GM12878 (cell line): ENCODE measurements around the gene ERC1. TPM values are rescaled to one million over a fixed set of nuclear protein-coding genes. Genes with fewer than 3 reads are reported as not detected.
"Not testable (repeated sequence)": the region's sequence is repeated elsewhere in the genome, so short reads cannot be mapped to it uniquely, and the experiment has no call there.

Source experiments
- ATAC-seq: fragments of 200-7000 bp; cut with Tn5 transposase; 3 replicates; pipeline ENCODE4 v1.9.1; 2020; ENCODE audit warnings: mild to moderate bottlenecking, moderate library complexity
- BruUV-seq: library from RNA; stranded (reverse); fragments of 400-500 nt; replicated peaks from 2 replicates; lab custom pipeline; 2021; lab: Mats Ljungman, UMichigan
- CTCF ChIA-PET: fragments of 300-600 bp; sonication (Branson Sonifier 250); formaldehyde crosslinking; extraction: SDS; loops from one replicate; lab custom pipeline; 2021; ENCODE audit warnings: inconsistent platforms; lab: Yijun Ruan, JAX
- POLR2A ChIA-PET: fragments of 350-600 bp; formaldehyde crosslinking; extraction: SDS; loops from one replicate; lab custom pipeline; 2021; ENCODE audit warnings: inconsistent platforms; lab: Charles Lee
- RAD21 ChIA-PET: fragments of 300-600 bp; sonication (Branson Sonifier 250); formaldehyde crosslinking; loops from one replicate; lab custom pipeline; 2023; ENCODE audit warnings: antibody characterized with exemption; ENCODE audit not compliant: unreplicated experiment; lab: Charles Lee
- SMC1A ChIA-PET: fragments of 300-600 bp; sonication (Branson Sonifier 250); formaldehyde crosslinking; loops from one replicate; lab custom pipeline; 2023; ENCODE audit not compliant: unreplicated experiment, uncharacterized antibody; lab: Charles Lee
- DNase-seq: peaks from one replicate; pipeline ENCODE4 v3.0.0-alpha.2; 2011; ENCODE audit warnings: low read depth, low spot score
- FAIRE-seq: peaks from 3 replicates; lab custom pipeline; 2011; peaks lifted over from hg19 to GRCh38; lab: Jason Lieb, UNC
- H2AFZ ChIP-seq: 2 replicates; pipeline ENCODE4 v1.6.0; 2011; ENCODE audit warnings: low read depth, low read length, control low read depth; ENCODE audit not compliant: control insufficient read depth
- H3K27ac ChIP-seq: 2 replicates; pipeline ENCODE4 v1.5.1; 2011; ENCODE audit warnings: control low read depth; ENCODE audit not compliant: control insufficient read depth, insufficient read depth
- H3K27me3 ChIP-seq, 2 experiments: replicated peaks in 1 of 2; 2 replicates each; pipeline versions ENCODE4 v1.6.0 to v1.6.1; 2011; ENCODE audit warnings: low read length in 1 of 2; ENCODE audit not compliant: control insufficient read depth in 2 of 2, insufficient read depth in 2 of 2
- H3K36me3 ChIP-seq, 2 experiments: 2 replicates each; pipeline ENCODE4 v1.5.1; 2011; ENCODE audit warnings: low read length in 1 of 2; ENCODE audit not compliant: control insufficient read depth in 2 of 2, insufficient read depth in 2 of 2
- H3K4me1 ChIP-seq: 2 replicates; pipeline ENCODE4 v1.6.1; 2011; ENCODE audit warnings: mild to moderate bottlenecking, low read length, moderate library complexity, mixed read lengths; ENCODE audit not compliant: control insufficient read depth, insufficient read depth
- H3K4me2 ChIP-seq: 2 replicates; pipeline ENCODE4 v1.6.0; 2011; ENCODE audit warnings: control low read depth; ENCODE audit not compliant: control insufficient read depth, insufficient read depth
- H3K4me3 ChIP-seq: fragments of 200-600 bp; sonication (generic); 2 replicates; pipeline ENCODE4 v1.5.1; 2016
- H3K79me2 ChIP-seq: 2 replicates; pipeline ENCODE4 v1.6.0; 2011; ENCODE audit warnings: low read length; ENCODE audit not compliant: control insufficient read depth, insufficient read depth
- H3K9ac ChIP-seq: 2 replicates; pipeline ENCODE4 v1.8.0; 2011; ENCODE audit warnings: low read length, control low read depth, mixed read lengths; ENCODE audit not compliant: control insufficient read depth, insufficient read depth
- H3K9me3 ChIP-seq: replicated peaks from 3 replicates; pipeline ENCODE4 v1.5.1; 2011; ENCODE audit warnings: mild to moderate bottlenecking, low read length; ENCODE audit not compliant: control insufficient read depth, insufficient read depth
- H4K20me1 ChIP-seq: 2 replicates; pipeline ENCODE4 v1.6.0; 2011; ENCODE audit not compliant: control insufficient read depth, insufficient read depth
- EZH2 ChIP-seq: IDR thresholded peaks from 2 replicates; pipeline ENCODE4 v1.6.1; 2012; ENCODE audit warnings: low read depth, mild to moderate bottlenecking, control low read depth, inconsistent platforms, low read length, borderline replicate concordance; ENCODE audit not compliant: control insufficient read depth
- FOXM1 ChIP-seq: IDR thresholded peaks from 2 replicates; pipeline ENCODE4 v1.6.1; 2012; ENCODE audit warnings: low read depth, mild to moderate bottlenecking, inconsistent platforms, low read length, moderate library complexity
- JUNB ChIP-seq: IDR thresholded peaks from 2 replicates; pipeline ENCODE4 v1.6.1; 2016; ENCODE audit warnings: antibody characterized with exemption, mild to moderate bottlenecking
- JUND ChIP-seq: IDR thresholded peaks from 2 replicates; pipeline ENCODE4 v1.6.1; 2012; ENCODE audit warnings: low read depth, mild to moderate bottlenecking, low read length, improper control_type of control experiment, moderate library complexity
- LARP7 ChIP-seq: fragments of 450-650 bp; IDR thresholded peaks from 2 replicates; pipeline ENCODE4 v1.6.1; 2017; ENCODE audit warnings: mild to moderate bottlenecking
- MTA3 ChIP-seq: IDR thresholded peaks from 2 replicates; pipeline ENCODE4 v1.6.1; 2012; ENCODE audit warnings: low read length, inconsistent platforms, borderline replicate concordance
- PAX5 ChIP-seq: IDR thresholded peaks from 2 replicates; pipeline ENCODE4 v1.6.1; 2011; ENCODE audit warnings: low read depth, low read length, borderline replicate concordance
- PML ChIP-seq: IDR thresholded peaks from 2 replicates; pipeline ENCODE4 v1.6.1; 2012; ENCODE audit warnings: low read length, inconsistent platforms
- ZZZ3 ChIP-seq: IDR thresholded peaks from 2 replicates; pipeline ENCODE4 v1.6.1; 2011; ENCODE audit warnings: low read depth; ENCODE audit not compliant: control insufficient read depth, insufficient read length
- WGBS: methylation state at CpG from one replicate; pipeline ENCODE4 v1.1.6; 2016; ENCODE audit warnings: low lambda C conversion rate; ENCODE audit not compliant: insufficient replicate concordance, insufficient coverage; ENCODE audit errors: missing lambda C conversion rate; 5-methylcytosine and 5-hydroxymethylcytosine counted together
- in situ Hi-C: fragments of 300-500 bp; cut with MboI; formaldehyde crosslinking; loops from 9 replicates; pipeline ENCODE4 v1.14.3; 2018; ENCODE audit warnings: mixed read lengths
- intact Hi-C: fragments of 100-400 bp; cut with micrococcal nuclease; formaldehyde crosslinking; loops from one replicate; pipeline ENCODE4 v1.14.2; 2022; ENCODE audit not compliant: unreplicated experiment
- polyA plus RNA-seq, 11 experiments: library from polyadenylated mRNA; depleted of rRNA in 4 of 11; unstranded in 6 of 11; stranded (reverse) in 5 of 11; fragments of >200 nt; fragmentation: Nextera tagmentation in 4 of 11; fragmentation: Illumina TruSeq in 1 of 11; extraction: Ambion mirVana in 4 of 11; extraction: Trizol in 1 of 11; gene quantifications; 1 replicate in 1 of 11; 2 replicates in 10 of 11; pipeline versions ENCODE4 v1.2.1 to v1.2.3, GENCODE V29; 2011 to 2016; ENCODE audit warnings: inconsistent platforms in 2 of 11, missing spikeins in 2 of 11, low read depth in 1 of 11
- total RNA-seq, 4 experiments: library from RNA; depleted of rRNA in 3 of 4; stranded (reverse); fragments of >200 nt in 3 of 4; fragmentation: Illumina TruSeq in 1 of 4; extraction: Trizol in 1 of 4; gene quantifications; 2 replicates each; pipeline versions ENCODE4 v1.2.1 to v1.2.3, GENCODE V29; 2013 to 2021
- TF ChIP-seq, protein P1 (sequence below): fragments of 450-650 bp; IDR thresholded peaks from 2 replicates; pipeline ENCODE4 v1.6.1; 2016; ENCODE audit warnings: mild to moderate bottlenecking
- TF ChIP-seq, protein P2 (sequence below): fragments of 450-650 bp; IDR thresholded peaks from 2 replicates; pipeline ENCODE4 v1.6.1; 2017; ENCODE audit warnings: borderline replicate concordance
- TF ChIP-seq, protein P3 (sequence below): fragments of 450-650 bp; IDR thresholded peaks from 2 replicates; pipeline ENCODE4 v1.6.1; 2018; ENCODE audit warnings: borderline replicate concordance, mild to moderate bottlenecking; ENCODE audit not compliant: partially characterized antibody

Gene ERC1
- total and polyA plus RNA-seq, 10 of the 15 experiments (the other 5 are each of a cell fraction or from before 2014, with no cell fraction given): 0.75 to 8.0 (median 5.0) TPM

DNA sequence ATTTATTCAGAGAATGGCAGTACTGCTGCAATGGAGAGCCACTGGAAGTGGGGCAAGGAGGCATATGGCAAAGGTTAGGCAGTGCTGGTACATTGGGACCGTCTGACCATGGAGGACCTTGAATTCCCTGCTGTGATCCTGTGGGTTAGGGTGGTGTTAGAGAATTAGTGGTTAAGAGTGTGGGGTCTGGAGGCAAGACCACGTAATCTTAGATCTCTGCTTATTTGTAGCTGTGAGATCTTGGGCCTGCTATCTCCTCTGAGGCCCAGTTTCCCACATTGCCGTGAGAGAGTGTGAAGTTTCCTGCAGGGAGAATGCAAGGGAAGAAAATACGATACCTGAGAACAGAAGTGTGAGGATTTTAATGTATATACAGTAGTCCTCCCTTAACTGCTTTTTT, 147.7 kb downstream of the ERC1 start:
- in situ Hi-C loops: no loop called here
- intact Hi-C loops: no loop called here
- Histone ChIP-seq H3K9me3 (no peaks in the 10 kb centered on the region), H3K27me3 (no peaks in the 10 kb centered on the region), H3K36me3 (no peaks in the 10 kb centered on the region), H3K4me1 (no peaks in the 10 kb centered on the region), H4K20me1 (no peaks in the 10 kb centered on the region), H3K9ac (no peak overlapping the region), H3K79me2 (no peaks in the 10 kb centered on the region), H2AFZ (no peak overlapping the region), H3K4me2 (no peak overlapping the region), H3K27ac (no peak overlapping the region), H3K4me3 (no peak overlapping the region)
- ChIA-PET POLR2A (no interaction called here), CTCF (interaction anchor here (1.2 kb wide), 1 partner anchor 496 kb away, joined by 3 read pairs; no protein-coding TSS in a partner anchor), SMC1A (interaction anchor here (1.2 kb wide), 1 partner anchor 9 kb away, joined by 5 read pairs; no protein-coding TSS in a partner anchor), RAD21 (no interaction called here)
- BruUV-seq: no TSS peak
- ATAC-seq (no peak), FAIRE-seq (no peak), DNase-seq (no peak)
- no peak for TF ChIP-seq PML
- TF ChIP-seq, protein P1, sequence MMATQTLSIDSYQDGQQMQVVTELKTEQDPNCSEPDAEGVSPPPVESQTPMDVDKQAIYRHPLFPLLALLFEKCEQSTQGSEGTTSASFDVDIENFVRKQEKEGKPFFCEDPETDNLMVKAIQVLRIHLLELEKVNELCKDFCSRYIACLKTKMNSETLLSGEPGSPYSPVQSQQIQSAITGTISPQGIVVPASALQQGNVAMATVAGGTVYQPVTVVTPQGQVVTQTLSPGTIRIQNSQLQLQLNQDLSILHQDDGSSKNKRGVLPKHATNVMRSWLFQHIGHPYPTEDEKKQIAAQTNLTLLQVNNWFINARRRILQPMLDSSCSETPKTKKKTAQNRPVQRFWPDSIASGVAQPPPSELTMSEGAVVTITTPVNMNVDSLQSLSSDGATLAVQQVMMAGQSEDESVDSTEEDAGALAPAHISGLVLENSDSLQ: no peak
- TF ChIP-seq, protein P2, sequence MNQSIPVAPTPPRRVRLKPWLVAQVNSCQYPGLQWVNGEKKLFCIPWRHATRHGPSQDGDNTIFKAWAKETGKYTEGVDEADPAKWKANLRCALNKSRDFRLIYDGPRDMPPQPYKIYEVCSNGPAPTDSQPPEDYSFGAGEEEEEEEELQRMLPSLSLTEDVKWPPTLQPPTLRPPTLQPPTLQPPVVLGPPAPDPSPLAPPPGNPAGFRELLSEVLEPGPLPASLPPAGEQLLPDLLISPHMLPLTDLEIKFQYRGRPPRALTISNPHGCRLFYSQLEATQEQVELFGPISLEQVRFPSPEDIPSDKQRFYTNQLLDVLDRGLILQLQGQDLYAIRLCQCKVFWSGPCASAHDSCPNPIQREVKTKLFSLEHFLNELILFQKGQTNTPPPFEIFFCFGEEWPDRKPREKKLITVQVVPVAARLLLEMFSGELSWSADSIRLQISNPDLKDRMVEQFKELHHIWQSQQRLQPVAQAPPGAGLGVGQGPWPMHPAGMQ: no peak
- TF ChIP-seq MTA3: no peak
- no peak for TF ChIP-seq JUND
- no peak for TF ChIP-seq JUNB
- no peak for TF ChIP-seq EZH2
- TF ChIP-seq, protein P3, sequence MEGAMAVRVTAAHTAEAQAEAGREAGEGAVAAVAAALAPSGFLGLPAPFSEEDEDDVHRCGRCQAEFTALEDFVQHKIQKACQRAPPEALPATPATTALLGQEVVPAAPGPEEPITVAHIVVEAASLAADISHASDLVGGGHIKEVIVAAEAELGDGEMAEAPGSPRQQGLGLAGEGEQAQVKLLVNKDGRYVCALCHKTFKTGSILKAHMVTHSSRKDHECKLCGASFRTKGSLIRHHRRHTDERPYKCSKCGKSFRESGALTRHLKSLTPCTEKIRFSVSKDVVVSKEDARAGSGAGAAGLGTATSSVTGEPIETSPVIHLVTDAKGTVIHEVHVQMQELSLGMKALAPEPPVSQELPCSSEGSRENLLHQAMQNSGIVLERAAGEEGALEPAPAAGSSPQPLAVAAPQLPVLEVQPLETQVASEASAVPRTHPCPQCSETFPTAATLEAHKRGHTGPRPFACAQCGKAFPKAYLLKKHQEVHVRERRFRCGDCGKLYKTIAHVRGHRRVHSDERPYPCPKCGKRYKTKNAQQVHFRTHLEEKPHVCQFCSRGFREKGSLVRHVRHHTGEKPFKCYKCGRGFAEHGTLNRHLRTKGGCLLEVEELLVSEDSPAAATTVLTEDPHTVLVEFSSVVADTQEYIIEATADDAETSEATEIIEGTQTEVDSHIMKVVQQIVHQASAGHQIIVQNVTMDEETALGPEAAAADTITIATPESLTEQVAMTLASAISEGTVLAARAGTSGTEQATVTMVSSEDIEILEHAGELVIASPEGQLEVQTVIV: no peak
- no peak for TF ChIP-seq FOXM1
- no peak for TF ChIP-seq ZZZ3
- no peak for TF ChIP-seq LARP7
- TF ChIP-seq PAX5: no peak
- WGBS: 35% methylated on average over 4 of the region's 4 CpGs

DNA sequence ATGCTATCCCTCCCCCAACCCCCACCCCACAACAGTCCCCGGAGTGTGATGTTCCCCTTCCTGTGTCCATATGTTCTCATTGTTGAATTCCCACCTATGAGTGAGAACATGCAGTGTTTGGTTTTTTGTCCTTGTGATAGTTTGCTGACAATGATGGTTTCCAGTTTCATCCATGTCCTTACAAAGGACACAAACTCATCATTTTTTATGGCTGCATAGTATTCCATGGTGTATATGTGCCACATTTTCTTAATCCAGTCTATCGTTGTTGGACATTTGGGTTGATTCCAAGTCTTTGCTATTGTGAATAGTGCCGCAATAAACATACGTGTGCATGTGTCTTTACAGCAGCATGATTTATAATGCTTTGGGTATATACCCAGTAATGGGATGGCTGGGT, 155.7 kb downstream of the ERC1 start:
- H3K9ac ChIP-seq, ATAC-seq, H4K20me1 ChIP-seq, FAIRE-seq, DNase-seq, CTCF ChIA-PET, SMC1A ChIA-PET, H3K4me3 ChIP-seq, H2AFZ ChIP-seq, BruUV-seq, H3K27me3 ChIP-seq, H3K4me2 ChIP-seq, in situ Hi-C loops, H3K27ac ChIP-seq, H3K4me1 ChIP-seq, intact Hi-C loops, H3K79me2 ChIP-seq, H3K9me3 ChIP-seq, H3K36me3 ChIP-seq, POLR2A ChIA-PET: not testable (repeated sequence)
- 72% methylated on average over 4 of the region's 4 CpGs for WGBS
- RAD21 ChIA-PET: interaction anchor here (0.7 kb wide), 1 partner anchor 87 kb away, joined by 4 read pairs; no protein-coding TSS in a partner anchor
